A549 treated with GW870086 at 1 μM for 4 hours (cell line): Measurements from ENCODE around the gene SPAG5. TPM values are rescaled to one million over a fixed set of nuclear protein-coding genes. Genes with fewer than 3 reads are reported as not detected.

ENCODE experiments used
- total RNA-seq: library from RNA; stranded (reverse); fragments of 200-300 nt; extraction: Qiagen RNA extraction; gene quantifications from 5 replicates; pipeline ENCODE4 v1.2.3, GENCODE V29; 2022; ENCODE audit warnings: low read depth

SPAG5 gene, protein sequence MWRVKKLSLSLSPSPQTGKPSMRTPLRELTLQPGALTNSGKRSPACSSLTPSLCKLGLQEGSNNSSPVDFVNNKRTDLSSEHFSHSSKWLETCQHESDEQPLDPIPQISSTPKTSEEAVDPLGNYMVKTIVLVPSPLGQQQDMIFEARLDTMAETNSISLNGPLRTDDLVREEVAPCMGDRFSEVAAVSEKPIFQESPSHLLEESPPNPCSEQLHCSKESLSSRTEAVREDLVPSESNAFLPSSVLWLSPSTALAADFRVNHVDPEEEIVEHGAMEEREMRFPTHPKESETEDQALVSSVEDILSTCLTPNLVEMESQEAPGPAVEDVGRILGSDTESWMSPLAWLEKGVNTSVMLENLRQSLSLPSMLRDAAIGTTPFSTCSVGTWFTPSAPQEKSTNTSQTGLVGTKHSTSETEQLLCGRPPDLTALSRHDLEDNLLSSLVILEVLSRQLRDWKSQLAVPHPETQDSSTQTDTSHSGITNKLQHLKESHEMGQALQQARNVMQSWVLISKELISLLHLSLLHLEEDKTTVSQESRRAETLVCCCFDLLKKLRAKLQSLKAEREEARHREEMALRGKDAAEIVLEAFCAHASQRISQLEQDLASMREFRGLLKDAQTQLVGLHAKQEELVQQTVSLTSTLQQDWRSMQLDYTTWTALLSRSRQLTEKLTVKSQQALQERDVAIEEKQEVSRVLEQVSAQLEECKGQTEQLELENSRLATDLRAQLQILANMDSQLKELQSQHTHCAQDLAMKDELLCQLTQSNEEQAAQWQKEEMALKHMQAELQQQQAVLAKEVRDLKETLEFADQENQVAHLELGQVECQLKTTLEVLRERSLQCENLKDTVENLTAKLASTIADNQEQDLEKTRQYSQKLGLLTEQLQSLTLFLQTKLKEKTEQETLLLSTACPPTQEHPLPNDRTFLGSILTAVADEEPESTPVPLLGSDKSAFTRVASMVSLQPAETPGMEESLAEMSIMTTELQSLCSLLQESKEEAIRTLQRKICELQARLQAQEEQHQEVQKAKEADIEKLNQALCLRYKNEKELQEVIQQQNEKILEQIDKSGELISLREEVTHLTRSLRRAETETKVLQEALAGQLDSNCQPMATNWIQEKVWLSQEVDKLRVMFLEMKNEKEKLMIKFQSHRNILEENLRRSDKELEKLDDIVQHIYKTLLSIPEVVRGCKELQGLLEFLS
- 70.5 to 83.0 TPM (median 75.8 TPM) in 5 replicates for total RNA-seq

DNA sequence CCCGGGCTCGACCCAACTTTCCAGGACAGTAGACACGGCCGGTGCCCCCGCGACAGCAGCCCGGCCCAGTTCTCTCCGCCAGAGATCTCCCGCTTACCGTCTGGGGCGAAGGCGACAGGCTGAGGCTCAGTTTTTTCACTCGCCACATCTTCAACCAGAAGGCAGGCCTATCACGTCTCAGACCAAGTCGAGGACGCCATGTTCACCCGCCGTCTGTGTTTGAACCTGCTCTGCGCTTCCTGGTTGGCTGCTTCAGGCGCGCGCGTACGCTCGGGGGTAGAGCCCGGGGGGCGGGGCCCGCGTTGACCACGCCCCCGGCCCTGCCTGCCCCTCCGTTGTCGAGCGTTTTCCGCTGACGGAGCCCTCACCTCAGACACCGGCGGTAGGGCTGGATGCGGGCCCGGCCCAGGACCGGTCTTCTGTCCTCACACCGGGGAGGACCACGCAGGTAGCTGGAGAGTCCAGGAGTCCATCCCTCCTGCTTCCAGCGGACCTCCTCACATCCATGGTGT, at the start of gene SPAG5:
Gene SPAG5 (minus strand): TSS at position 227 of the 512 bp plus-strand sequence. CDS start 79 bp downstream, at position 148.

DNA sequence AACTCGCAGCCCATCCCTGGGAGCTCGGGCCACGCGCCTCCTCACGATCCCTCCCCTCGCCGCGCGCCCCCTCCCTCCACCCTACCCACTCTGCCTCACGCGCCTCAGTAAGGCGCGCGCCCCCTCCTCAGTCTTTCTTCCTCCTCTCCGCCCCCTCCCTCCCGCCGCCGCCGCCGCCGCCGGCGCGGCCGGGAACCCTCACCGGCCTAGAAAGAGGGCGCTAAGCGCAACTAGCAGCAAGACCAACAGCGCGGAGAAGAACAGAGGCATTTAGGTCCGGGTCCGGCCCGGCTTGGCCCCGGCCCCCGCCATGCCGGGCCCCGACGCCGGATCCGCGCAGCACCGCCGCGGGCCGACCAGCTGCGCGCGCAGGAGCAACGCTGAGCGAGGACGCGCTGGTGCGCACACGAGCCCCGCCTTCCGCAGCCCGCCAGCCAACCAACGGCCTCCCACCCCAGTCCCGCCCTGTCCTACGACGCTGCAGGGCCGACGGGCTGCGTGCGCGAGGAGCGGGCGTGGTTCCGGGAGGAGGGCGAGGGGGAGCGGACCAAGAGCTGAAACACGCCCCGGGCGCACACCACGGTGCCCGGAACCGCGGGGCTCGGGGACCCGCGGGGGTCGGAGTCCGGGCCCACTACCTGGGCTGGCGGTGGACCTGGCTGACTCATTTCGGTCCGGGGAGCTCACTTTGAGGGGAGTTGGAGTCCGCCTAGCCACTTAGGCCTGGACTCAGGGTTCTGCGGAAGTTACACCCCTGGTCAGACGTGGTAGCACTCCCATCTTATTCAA, 46.2 kb upstream of the SPAG5 start, which contains the start of gene BLTP2:
Gene BLTP2 (minus strand): TSS at position 372 of the 789 bp plus-strand sequence. CDS start 102 bp downstream, at position 270.

DNA sequence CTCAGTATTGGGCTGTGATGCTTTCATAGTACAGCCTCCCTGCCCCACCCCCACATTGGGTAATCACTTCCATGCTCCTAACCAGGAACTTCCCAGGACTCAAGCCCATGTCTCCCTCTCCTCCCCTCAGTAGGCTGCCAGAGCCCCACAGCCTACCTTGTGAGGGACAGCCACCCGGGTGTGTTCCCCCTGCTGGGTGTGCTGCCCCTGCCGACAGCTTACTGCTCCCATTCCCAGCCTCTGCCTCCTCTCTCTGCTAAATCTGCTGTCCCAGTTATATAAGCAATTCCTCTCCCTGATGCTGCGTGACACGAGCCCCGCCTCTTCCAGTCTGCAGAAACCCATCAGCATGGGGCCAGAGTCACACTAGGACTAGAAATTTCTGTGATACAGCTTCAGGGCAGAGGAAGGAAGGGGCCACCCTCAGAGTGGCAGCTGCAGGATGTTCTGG, 15.1 kb upstream of the SPAG5 start, which contains the start of gene RSKR:
Gene RSKR (minus strand): TSS at position 255 of the 451 bp plus-strand sequence. CDS start 24 bp downstream, at position 231.

DNA sequence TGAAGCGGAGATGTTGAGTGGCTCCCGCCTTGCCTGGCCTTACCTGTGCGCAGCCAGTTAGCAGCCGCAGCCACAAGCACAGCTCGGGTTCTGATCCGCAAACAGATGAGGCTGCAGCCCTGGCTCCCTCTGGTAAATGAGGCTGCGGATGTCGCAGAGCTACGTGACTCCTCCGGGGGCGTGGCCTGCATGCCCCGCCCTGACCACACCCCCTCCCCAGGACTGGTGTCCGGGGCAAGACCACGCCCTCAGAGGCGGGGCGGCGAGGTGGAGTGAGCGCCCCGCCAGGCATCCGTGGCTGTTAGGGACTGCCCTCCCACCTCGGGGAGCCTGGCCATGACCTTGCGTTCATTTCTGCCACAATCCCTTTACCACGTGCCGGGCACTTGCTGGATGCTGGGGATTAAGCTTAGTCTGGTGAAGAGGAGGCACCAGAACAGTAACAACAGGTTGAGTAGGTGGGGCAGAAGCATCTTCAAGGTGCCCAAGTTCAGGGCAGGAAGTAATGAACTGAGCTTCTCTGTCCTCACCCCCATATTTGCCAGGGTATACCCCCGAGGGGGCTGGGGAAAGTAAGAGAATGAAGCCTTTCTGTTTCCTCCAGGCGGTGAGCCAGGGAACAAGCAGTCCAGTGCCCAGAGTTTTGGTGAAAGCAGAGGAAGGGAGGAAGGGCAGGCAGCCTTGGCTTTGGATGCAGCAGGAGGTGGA, 21.9 kb downstream of the SPAG5 start, which contains the start of gene ALDOC:
Gene ALDOC (minus strand): TSS at position 138 of the 708 bp plus-strand sequence. CDS start 1,363 bp downstream, outside the sequence.

DNA sequence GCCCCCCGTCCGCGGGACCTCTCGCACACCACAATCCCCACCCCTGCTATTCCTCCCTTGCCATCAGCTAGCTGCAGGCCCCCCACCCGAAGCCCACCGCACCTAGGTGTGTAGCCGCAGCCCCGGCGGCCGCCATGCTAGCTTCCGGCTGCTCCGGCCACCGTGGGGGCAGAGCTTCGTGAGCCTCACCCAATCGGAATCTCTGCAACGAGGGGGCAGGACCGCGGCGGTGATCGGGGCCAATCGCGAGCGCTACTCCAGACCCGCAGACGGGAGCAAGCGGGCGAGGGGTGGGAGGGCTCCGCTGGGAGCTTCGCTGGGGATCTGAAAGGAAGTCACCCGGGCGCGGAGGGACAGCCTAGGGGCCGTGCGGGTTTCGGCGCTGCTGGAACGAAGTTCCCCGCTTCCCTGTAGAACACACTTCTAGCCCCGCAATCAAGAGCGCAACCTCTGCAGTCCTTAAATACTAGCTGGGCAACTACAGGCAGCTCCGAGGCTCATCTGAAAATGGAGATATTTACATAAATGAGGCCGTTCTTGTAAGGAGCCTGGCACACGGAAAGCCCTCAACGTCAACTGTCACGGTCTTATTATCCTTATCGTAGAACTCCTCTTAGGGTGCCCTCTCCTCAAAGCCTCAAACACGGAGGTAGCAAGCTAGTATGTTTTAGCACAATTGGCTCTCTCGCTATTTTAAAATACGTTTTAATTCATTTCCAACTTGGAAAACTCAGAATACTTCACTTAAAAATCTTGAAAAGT, 27.3 kb downstream of the SPAG5 start, which contains the start of gene PIGS:
Gene PIGS (minus strand): TSS at position 164 of the 762 bp plus-strand sequence. CDS start 28 bp downstream, at position 136.

DNA sequence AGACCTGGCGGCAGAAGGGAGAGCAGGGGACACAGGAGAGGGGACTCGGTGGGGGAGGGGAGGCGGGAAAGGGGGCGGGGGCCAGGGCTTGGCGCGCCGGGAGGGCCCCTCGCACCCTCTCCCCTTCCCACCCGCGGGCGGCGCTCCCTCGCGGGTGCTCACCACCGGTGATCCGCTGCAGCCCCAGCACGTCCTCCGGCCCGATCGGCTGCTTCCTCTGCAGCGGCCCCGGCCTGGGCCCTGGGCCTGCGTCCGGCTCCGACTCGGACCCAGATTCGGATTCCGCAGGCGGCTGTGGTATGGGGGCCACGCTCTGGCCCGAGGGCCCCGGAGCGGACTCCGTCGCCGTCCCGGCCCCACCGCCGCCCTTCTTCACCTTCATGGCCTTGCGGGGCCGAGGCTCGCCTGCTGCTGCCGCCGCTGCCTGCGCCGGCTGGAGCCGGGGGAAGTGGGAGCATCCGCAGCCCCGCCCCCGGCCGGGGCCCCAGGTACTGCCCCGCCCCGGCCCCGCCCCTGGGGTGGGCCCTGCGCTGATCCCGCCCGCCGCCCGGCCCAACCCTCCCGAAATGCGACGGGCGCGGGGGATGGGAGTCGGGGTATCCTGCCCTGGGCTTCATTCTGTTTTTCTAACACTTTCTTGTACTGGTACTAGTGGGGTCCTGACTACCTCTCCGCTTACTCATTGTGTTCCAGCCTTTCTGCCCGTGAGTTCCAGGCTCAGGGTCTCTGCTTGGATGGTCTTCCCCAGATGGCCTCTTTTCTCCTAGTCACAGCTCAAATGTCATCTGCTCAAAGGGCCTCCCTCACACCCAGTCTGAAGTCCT, 46.4 kb downstream of the SPAG5 start, which contains the start of gene UNC119:
Gene UNC119 (minus strand): TSS at position 449 of the 824 bp plus-strand sequence. CDS start 67 bp downstream, at position 382.

Other genes starting within 250 kb of the SPAG5 start
- gene POLDIP2, start 241.5 kb downstream of the SPAG5 start, total RNA-seq: 142 to 172 TPM (median 160 TPM) in 5 replicates
- gene SEBOX, start 233.8 kb downstream of the SPAG5 start, total RNA-seq: not detected in 5 replicates
- gene VTN, start 228.7 kb downstream of the SPAG5 start, total RNA-seq: 16.5 to 23.2 TPM (median 19.6 TPM) in 5 replicates
- 4.3 to 6.7 TPM (median 5.9 TPM) in 5 replicates for gene SARM1, start 227.3 kb downstream of the SPAG5 start, total RNA-seq
- gene SLC46A1, start 192.8 kb downstream of the SPAG5 start, total RNA-seq: 16.3 to 20.4 TPM (median 18.9 TPM) in 5 replicates
- 0.10 to 0.18 TPM (median 0.14 TPM) in 5 replicates for gene SLC13A2, start 125.4 kb downstream of the SPAG5 start, total RNA-seq
- 0.03 TPM in 2 of 5 replicates, not detected in the others for gene FOXN1, start 92.7 kb downstream of the SPAG5 start, total RNA-seq
- 26.8 to 35.5 TPM (median 29.7 TPM) in 5 replicates for gene UNC119, start 46.4 kb downstream of the SPAG5 start, total RNA-seq
- gene PIGS, start 27.5 kb downstream of the SPAG5 start, total RNA-seq: 51.4 to 61.9 TPM (median 58.3 TPM) in 5 replicates
- gene ALDOC, start 22.1 kb downstream of the SPAG5 start, total RNA-seq: 1.2 to 2.3 TPM (median 2.1 TPM) in 5 replicates
- 2.5 to 4.6 TPM (median 3.8 TPM) in 5 replicates for gene RSKR, start 15.2 kb upstream of the SPAG5 start, total RNA-seq
- 50.8 to 63.8 TPM (median 58.0 TPM) in 5 replicates for gene BLTP2, start 46.1 kb upstream of the SPAG5 start, total RNA-seq
- gene SDF2, start 62.9 kb upstream of the SPAG5 start, total RNA-seq: 80.3 to 84.5 TPM (median 82.4 TPM) in 5 replicates
- 67.1 to 72.5 TPM (median 71.6 TPM) in 5 replicates for gene SUPT6H, start 63.2 kb upstream of the SPAG5 start, total RNA-seq
- gene PROCA1, start 112.9 kb upstream of the SPAG5 start, total RNA-seq: 0.88 to 1.8 TPM (median 1.3 TPM) in 5 replicates
- 200 to 242 TPM (median 235 TPM) in 5 replicates for gene RAB34, start 118.8 kb upstream of the SPAG5 start, total RNA-seq
- 1,948 to 2,533 TPM (median 2,127 TPM) in 5 replicates for gene RPL23A, start 121.0 kb upstream of the SPAG5 start, total RNA-seq
- gene TLCD1, start 127.2 kb upstream of the SPAG5 start, total RNA-seq: 28.8 to 45.3 TPM (median 43.0 TPM) in 5 replicates
- 3.3 to 4.7 TPM (median 4.5 TPM) in 5 replicates for gene NEK8, start 129.8 kb upstream of the SPAG5 start, total RNA-seq
- 60.4 to 85.7 TPM (median 78.9 TPM) in 5 replicates for gene TRAF4, start 145.0 kb upstream of the SPAG5 start, total RNA-seq
- 31.7 to 38.7 TPM (median 35.9 TPM) in 5 replicates for gene FAM222B, start 243.8 kb upstream of the SPAG5 start, total RNA-seq